Suppressor macrophage (primary cell): ENCODE results near the gene ENO2.
"Not testable (repeated sequence)": the region's sequence is repeated elsewhere in the genome, so short reads cannot be mapped to it uniquely, and the experiment has no call there.

Source experiments
- DNase-seq, 4 experiments: peaks; one replicate each; pipeline ENCODE4 v3.0.0-alpha.2; 2020 to 2022

Gene ENO2

GRCh38 chr12:6886206-6886999, 28.0 kb upstream of the ENO2 start:
- not testable (repeated sequence) for DNase-seq

DNA sequence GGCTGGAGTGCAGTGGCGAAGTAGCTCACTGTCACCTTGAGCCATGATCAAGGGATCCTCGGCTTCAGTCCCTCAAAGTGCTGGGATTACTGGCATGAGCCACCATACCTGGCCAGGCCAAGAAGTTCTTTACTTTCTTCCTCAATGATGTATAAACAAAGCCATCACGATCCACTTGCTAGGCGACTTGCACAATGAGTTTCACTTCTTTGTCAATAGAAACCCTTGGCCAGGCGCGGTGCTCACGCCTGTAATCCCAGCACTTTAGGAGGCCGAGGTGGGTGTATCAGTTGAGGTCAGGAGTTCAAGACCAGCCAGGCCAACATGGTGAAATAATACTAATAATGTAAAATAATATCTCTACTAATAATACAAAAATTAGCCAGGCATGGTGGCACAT, 26.9 kb upstream of the ENO2 start:
- peak; percentile 46 to 68 (median 65) for DNase-seq

DNA sequence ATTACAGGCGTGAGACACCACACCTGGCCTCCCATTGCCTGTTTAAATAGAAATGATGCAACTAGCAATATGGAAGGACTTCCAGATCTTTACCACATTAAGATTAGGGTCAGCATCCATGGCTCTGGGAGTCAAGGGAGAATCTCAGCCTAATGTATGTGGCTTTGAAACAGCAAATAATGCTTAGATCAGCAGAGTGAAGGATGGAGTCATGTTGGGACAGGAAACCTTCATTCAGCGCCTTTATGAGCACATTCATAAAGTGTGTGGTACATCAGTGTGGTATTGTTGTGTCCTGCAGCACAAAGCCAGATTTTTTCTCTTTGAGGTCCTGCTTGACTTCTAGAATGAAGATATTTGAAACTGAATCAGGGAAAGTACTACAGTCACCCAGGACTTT, 26.0 kb upstream of the ENO2 start:
- DNase-seq = no peak

DNA sequence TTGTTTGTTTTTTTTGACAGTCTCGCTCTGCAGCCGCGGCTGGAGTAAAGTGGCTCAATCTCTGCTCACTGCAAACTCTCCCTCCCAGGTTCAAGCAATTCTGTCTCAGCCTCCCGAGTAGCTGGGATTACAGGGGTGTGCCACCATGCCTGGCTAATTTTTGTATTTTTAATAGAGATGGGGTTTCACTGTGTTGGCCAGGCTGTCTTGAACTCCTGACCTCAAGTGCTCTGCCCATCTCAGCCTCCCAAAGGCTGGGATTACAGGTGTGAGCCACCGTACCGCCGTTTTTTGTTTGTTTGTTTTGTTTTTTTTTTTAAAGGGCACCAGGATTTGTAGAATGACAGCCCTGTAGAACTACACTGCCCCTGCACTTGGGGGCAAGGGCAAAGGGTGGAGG, 25.6 kb upstream of the ENO2 start:
- DNase-seq = not testable (repeated sequence)

DNA sequence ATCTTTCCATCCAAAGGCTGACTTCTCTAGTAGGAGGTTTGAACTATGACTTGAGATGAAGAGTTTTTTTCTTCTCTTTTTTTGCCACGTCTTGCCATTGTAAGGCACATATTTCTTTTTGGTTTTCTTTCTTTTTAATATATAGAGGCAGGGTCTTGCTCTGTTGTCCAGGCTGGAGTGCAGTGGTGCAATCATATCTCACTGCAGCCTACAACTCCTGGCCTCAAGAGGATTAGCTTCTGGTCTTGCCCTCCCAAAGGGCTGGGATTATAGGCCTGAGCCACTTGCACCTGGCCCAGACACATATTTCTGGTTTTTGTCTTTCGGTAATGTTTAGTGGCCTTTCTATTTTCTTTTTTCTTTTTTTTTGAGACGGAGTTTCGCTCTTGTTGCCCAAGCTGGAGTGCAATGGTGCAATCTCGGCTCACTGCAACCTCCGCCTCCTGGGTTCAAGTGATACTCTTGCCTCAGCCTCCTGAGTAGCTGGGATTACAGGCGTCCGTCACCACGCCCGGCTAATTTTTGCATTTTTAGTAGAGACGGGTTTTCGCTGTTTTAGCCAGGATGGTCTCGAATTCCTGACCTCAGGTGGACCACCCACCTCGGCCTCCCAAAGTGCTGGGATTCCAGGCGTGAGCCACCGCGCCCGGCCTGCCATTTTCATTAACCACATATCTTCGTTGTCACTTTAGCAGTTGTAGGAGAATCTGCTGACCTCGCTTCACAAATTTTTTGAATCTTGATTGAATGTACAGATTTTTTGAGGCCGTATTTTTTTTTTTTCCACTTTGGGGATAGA, 24.4 kb upstream of the ENO2 start:
- DNase-seq = not testable (repeated sequence)

- DNase-seq = peak; percentile 99 to 100 (median 100)
Measured at GRCh38 chr12:6890789-6891645, 23.4 kb upstream of the ENO2 start.

- peak in 1 of 4 experiments; percentile 12 for DNase-seq
Measured at GRCh38 chr12:6891646-6892001, 22.8 kb upstream of the ENO2 start.

GRCh38 chr12:6892683-6893082, 21.7 kb upstream of the ENO2 start:
- DNase-seq = not testable (repeated sequence)

GRCh38 chr12:6894321-6894720, 20.1 kb upstream of the ENO2 start:
- peak; percentile 34 to 70 (median 60) for DNase-seq

DNA sequence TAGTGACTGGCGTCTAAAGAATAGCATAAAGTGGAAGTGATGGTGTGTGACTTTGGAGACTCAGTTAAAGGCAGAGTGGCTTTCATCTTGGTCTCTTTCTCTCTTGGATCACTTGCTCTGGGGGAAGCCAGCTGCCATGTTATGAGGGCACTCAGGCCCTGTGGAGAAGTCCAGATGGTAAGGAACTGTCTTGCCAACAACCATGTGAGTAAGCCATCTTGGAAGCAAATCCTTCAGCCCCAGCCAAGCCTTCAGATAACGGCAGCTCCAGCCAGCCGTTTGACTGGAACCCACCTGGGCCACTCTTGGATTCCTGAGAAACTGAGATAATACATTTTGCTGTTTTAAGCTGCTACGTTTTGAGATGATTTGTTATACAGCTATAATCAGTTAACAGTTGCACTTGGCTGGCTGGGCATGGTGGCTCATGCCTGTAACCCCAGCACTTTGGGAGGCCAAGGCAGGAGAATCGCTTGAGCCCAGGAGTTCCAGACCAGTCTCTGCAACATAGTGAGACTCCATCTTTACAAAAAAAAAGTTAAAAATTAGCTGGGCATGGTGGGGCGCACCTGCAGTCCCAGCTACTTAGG, 17.4 kb upstream of the ENO2 start:
- DNase-seq = no peak

DNA sequence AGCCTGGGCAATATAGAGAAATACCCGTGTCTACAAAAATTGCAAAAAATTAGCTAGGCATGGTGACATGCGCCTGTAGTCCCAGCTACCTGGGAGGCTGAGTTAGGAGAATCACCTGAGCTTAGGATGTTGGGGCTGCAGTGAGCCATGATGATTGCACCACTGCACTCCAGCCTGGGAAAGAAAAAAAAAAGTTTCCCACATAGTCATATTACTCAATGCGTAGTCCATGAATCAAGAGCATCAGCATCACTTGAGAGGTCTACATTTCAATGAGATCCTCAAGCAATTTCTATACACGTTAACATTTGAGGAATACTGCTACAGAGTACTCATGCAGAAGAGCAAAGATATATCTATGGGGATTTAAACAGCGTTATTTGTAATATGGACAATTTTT, 15.0 kb upstream of the ENO2 start:
- DNase-seq = peak in 1 of 4 experiments; percentile 36

DNA sequence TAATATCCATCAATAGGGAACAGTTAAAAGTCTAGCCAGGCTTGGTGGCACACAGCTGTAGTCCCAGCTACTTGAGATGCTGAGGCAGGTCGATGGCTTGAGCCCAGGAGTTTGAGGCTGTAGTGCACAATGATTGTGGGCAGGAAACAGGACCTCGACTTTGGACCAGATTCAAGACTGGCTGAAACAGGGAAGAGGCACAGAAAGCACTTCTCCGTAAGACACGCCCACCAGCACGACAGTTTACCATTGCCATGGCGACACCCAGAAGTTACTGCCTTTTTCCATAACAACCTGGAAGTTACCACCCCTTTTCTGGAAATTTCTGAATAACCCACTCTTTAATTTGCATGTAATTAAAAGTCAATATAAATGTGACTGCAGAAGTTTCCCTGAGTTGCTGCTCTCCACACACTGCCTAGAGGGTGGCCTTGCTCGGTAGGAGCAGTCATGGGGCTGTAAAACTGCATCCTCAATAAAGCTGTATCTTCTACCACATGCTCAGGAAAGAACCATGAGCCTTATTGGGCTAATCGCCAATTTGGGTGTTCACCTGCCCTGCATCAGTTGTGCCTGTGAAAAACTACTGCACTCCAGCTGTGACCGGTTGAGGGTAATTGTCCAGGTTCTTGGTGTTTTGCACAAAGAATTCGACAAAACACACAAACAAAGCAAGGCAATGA, 14.4 kb upstream of the ENO2 start:
- DNase-seq = peak; percentile 81 to 88 (median 88)

- no peak for DNase-seq
Measured at GRCh38 chr12:6902448-6902847, 11.9 kb upstream of the ENO2 start.

DNA sequence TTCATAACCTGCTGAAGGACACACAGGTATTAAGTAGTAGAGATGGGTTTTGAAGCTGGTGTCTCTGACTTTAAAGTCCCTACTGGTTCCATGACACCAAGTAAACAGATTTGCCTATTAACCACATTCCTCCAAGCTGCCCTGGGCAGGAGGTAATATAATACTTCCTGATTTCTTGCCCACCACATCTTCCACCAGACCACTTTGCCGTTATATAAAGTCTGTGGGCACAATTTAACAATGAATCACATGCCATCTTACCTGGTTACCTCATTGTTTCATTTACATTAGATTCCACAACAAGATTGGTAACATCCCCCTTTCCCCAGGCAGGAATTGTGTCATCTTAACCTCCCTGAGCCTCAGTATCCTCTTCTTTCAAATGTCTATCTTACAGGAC, 10.7 kb upstream of the ENO2 start:
- no peak for DNase-seq

DNA sequence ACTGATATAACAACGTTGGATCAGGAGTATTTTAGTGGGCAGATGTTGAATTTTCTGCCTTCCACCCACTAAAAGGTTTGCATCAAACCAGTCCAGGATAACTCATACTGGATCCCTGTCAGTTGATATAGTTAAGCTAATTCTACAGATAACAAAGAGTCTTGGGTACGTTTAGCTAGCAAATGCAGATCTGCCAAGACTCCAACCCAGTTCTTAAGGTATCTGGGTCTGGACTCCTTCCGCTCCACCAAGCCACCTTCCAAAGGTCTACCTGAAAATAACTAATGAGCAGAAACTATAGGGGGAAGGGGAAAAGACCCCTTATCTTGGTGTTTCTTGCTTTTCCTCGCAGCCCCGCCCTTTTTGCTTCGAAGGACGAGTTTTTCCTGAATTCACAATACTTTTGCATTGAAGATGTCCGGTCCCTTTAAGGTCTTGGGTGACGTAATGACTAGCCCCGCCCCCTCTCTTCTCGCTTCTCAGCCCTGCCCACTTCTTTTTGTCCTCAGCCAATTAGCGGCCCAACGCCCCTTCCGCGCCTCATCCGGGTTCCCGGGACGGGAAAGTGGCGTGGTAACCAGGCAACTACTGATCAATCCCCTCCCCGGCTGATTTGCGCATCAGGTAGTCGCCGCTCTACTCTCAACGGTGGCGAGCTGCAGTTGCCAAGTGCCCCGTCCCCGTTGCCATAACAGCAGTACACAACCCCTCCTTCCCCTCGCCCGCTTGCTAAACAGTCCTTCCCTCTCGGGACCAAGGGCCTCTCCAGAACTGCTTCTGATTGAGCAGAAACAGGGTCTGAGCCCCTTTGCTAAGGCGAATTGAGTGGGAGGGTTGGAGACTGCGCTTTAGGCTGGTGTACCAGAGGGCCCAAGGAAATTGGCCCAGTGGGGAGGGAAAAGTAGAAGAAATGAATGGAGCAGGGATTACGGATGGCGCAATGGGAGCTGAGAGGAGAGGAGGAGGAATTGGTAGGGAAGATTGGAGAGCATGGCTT, 9.8 kb upstream of the ENO2 start, which contains the start of gene LRRC23:
TSS of gene LRRC23 (plus strand) at position 543 of the 997 bp plus-strand sequence. CDS start 812 bp downstream, outside the sequence.
- DNase-seq = peak; percentile 95 to 98 (median 96)

- no peak for DNase-seq
Measured at GRCh38 chr12:6905414-6906040, 8.9 kb upstream of the ENO2 start.

- DNase-seq = not testable (repeated sequence)
Measured at GRCh38 chr12:6908141-6908540, 6.2 kb upstream of the ENO2 start.

DNA sequence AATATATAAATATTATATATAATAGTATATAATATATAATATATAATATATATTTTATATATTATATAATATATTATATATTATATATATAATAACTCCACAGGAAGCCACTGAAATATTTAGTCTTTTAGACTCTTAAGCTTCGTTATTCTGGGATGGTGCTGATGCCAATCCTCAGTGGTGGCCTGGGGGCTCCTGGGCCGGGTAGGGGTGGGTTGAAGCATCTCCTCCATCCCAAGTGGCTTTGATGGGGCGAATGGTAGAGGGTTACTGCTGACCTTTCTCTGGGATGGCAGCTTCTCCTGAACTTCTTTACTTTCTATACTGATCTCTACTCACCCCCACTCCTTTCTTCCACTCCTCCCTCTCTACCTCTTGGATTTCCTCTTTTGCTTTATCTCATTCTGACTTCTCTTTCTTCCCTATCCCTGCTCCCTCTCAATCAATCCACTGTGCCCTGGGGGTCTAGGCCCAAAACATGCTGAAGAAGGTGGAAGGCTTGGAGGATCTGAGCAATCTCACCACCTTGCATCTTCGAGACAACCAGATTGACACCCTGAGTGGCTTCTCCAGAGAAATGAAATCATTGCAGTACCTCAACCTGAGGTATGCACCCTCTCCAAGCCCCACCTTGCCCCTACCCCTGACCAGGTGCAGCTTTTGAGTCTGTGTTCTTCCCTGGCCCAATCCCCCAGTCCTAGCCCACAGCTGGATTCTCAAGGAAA, 4.8 kb upstream of the ENO2 start:
- DNase-seq = no peak
